OCI-LY7 (cell line): ENCODE results near the gene FRMD1. TPM values are rescaled to one million over a fixed set of nuclear protein-coding genes. Genes with fewer than 3 reads are reported as not detected.

Source experiments
- BruUV-seq: library from RNA; stranded (reverse); fragments of 400-500 nt; replicated peaks from 2 replicates; lab custom pipeline; 2021; lab: Mats Ljungman, UMichigan
- CTCF ChIA-PET: fragments of 300-600 bp; sonication (Branson Sonifier 250); formaldehyde crosslinking; loops from one replicate; lab custom pipeline; 2022; ENCODE audit warnings: antibody characterized with exemption; ENCODE audit not compliant: unreplicated experiment; lab: Charles Lee
- POLR2A ChIA-PET: fragments of 300-600 bp; sonication (Branson Sonifier 250); formaldehyde crosslinking; loops from one replicate; lab custom pipeline; 2022; ENCODE audit warnings: antibody characterized with exemption; lab: Charles Lee
- DNase-seq: peaks from one replicate; pipeline ENCODE4 v3.0.0-alpha.2; 2015; ENCODE audit warnings: low spot score
- H2AFZ ChIP-seq: fragments of 200-600 bp; sonication (generic), shearing (Covaris generic); 2 replicates; pipeline ENCODE4 v1.6.1; 2014; ENCODE audit warnings: mild to moderate bottlenecking, antibody characterized with exemption, low read length, moderate library complexity
- H3K27ac ChIP-seq: fragments of 200-600 bp; sonication (generic); 2 replicates; pipeline ENCODE4 v1.5.1; 2014; ENCODE audit warnings: mixed run types, low read depth, mild to moderate bottlenecking, moderate library complexity, low read length, inconsistent platforms; ENCODE audit not compliant: poor library complexity, severe bottlenecking
- H3K36me3 ChIP-seq: fragments of 200-600 bp; sonication (generic); 2 replicates; pipeline ENCODE4 v1.6.1; 2014; ENCODE audit warnings: mild to moderate bottlenecking, antibody characterized with exemption, low read length, moderate library complexity, mixed read lengths; ENCODE audit not compliant: insufficient read depth
- H3K4me1 ChIP-seq: fragments of 200-600 bp; sonication (generic); 2 replicates; pipeline ENCODE4 v1.5.1; 2014; ENCODE audit warnings: mild to moderate bottlenecking, low read length; ENCODE audit not compliant: insufficient read depth, poor library complexity, severe bottlenecking
- H3K4me2 ChIP-seq: fragments of 200-600 bp; sonication (generic); 2 replicates; pipeline ENCODE4 v1.6.1; 2014; ENCODE audit warnings: mild to moderate bottlenecking, low read length
- H3K4me3 ChIP-seq: fragments of 200-600 bp; sonication (generic); 2 replicates; pipeline ENCODE4 v1.5.1; 2014; ENCODE audit warnings: mild to moderate bottlenecking, low read depth, low read length; ENCODE audit not compliant: poor library complexity, severe bottlenecking
- H3K79me2 ChIP-seq: fragments of 200-600 bp; sonication (generic); 2 replicates; pipeline ENCODE4 v1.6.1; 2016; ENCODE audit warnings: low read depth, mild to moderate bottlenecking, low read length, moderate library complexity, mixed read lengths; ENCODE audit not compliant: insufficient read depth
- H3K9me2 ChIP-seq: fragments of 200-600 bp; sonication (generic); 2 replicates; pipeline ENCODE4 v1.6.1; 2016; ENCODE audit warnings: mild to moderate bottlenecking, low read length, mixed read lengths; ENCODE audit not compliant: insufficient read depth
- H3K9me3 ChIP-seq: fragments of 200-600 bp; sonication (generic); 2 replicates; pipeline ENCODE4 v1.6.1; 2014; ENCODE audit warnings: mild to moderate bottlenecking, mixed run types, low read length, mixed read lengths
- H4K20me1 ChIP-seq: fragments of 200-600 bp; sonication (generic); 2 replicates; pipeline ENCODE4 v1.6.1; 2014; ENCODE audit warnings: mild to moderate bottlenecking, antibody characterized with exemption, low read length, moderate library complexity, mixed read lengths; ENCODE audit not compliant: insufficient read depth
- EZH2phosphoT487 ChIP-seq: fragments of 200-600 bp; sonication (generic); IDR thresholded peaks from 2 replicates; pipeline ENCODE4 v1.6.1; 2018; ENCODE audit warnings: low read depth, borderline replicate concordance, mild to moderate bottlenecking, mixed run types, antibody characterized with exemption, low read length, moderate library complexity, mixed read lengths
- intact Hi-C: fragments of 100-400 bp; cut with micrococcal nuclease; formaldehyde crosslinking; loops from one replicate; pipeline ENCODE4 v1.10.0; 2022; ENCODE audit not compliant: unreplicated experiment
- total RNA-seq, 2 experiments: library from RNA; depleted of rRNA in 1 of 2; stranded (reverse); fragments of >200 nt in 1 of 2; shearing (Covaris generic) in 1 of 2; gene quantifications; 2 replicates each; pipeline ENCODE4 v1.2.3, GENCODE V29; 2014 to 2022
- TF ChIP-seq, protein P1 (sequence below): fragments of 200-600 bp; sonication (generic); conservative IDR thresholded peaks from 2 replicates; pipeline ENCODE4 v1.5.1; 2014; ENCODE audit warnings: mild to moderate bottlenecking, antibody characterized with exemption, low read length, moderate library complexity, mixed read lengths

FRMD1 gene
- total RNA-seq, 2 experiments from 2014 or later = not detected

DNA sequence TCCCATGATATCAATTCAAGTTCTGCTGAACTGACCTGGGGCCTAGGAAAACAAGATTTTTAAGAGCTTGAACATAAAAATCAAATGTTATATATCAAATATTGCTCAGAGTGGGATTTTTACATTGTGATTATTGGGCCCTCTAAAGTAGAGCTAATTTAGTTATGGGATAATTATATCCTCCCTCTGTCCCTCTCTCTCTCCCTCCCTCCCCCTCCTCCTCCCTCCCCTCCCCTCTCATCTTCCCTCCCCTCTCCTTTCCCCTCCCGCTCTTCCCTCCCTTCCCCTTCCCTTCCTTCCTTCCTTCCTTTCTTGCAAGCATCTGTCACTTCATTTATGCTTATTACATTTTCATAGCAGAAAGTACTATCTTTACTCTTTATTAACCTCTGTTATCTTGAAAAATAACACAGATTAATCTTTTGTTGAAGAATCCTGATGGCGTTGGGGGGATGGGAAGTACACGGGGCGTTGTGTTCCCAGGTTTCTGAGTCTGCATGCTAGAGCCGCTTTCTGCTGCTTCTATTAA is 48.7 kb downstream of the FRMD1 start:
- Histone ChIP-seq H3K9me2 (no peaks in the 10 kb centered on the region), H4K20me1 (no peaks in the 10 kb centered on the region), H3K4me3 (no peak overlapping the region), H3K27ac (no peak overlapping the region), H3K79me2 (no peaks in the 10 kb centered on the region), H2AFZ (no peak overlapping the region), H3K36me3 (no peaks in the 10 kb centered on the region), H3K9me3 (no peaks in the 10 kb centered on the region), H3K4me1 (no peaks in the 10 kb centered on the region), H3K4me2 (no peak overlapping the region)
- POLR2A ChIA-PET = interaction anchor here (0.7 kb wide), 1 partner anchor 1040 kb away, joined by 3 read pairs; no protein-coding TSS in a partner anchor
- TF ChIP-seq, protein P1, sequence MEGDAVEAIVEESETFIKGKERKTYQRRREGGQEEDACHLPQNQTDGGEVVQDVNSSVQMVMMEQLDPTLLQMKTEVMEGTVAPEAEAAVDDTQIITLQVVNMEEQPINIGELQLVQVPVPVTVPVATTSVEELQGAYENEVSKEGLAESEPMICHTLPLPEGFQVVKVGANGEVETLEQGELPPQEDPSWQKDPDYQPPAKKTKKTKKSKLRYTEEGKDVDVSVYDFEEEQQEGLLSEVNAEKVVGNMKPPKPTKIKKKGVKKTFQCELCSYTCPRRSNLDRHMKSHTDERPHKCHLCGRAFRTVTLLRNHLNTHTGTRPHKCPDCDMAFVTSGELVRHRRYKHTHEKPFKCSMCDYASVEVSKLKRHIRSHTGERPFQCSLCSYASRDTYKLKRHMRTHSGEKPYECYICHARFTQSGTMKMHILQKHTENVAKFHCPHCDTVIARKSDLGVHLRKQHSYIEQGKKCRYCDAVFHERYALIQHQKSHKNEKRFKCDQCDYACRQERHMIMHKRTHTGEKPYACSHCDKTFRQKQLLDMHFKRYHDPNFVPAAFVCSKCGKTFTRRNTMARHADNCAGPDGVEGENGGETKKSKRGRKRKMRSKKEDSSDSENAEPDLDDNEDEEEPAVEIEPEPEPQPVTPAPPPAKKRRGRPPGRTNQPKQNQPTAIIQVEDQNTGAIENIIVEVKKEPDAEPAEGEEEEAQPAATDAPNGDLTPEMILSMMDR = no peak
- no peak for TF ChIP-seq EZH2phosphoT487
- no peak for DNase-seq
- intact Hi-C loops = no loop called here
- BruUV-seq = no TSS peak
- CTCF ChIA-PET = no interaction called here

DNA sequence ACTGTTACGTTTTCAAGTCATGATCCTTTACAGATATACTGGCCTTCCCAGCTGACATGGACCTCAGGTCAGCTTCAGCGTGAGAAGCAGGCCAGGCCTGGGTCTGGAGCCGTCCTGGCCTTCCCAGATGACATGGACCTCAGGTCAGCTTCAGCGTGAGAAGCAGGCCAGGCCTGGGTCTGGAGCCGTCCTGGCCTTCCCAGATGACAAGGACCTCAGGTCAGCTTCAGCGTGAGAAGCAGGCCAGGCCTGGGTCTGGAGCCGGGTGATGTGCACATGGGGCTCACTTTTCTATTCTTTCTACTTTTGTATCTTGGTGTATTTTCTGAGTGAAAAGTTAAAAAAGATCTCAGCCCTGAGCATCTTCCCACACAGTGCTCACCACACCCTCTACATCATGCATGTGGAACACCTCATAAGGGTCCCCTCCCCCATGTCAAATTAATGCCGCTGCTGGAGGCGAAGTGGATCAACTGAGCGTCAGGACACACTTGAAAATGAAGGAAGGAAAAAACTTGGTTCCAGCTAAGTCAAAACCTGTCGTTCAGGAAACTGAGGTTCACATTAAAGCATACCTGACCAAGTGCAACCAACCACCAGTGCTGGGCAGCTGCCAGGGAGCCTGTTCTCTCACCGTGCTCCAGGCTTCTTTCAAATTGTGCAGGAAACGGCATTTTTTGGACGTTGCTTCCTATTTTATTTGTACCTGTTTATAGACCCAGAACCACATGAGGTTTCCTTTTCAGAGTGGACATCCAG is 49.4 kb downstream of the FRMD1 start:
- no peak for DNase-seq
- no peaks in the 10 kb centered on the region for H3K36me3 ChIP-seq
- no peaks in the 10 kb centered on the region for H3K4me1 ChIP-seq
- no peaks in the 10 kb centered on the region for H3K79me2 ChIP-seq
- no peak overlapping the region for H3K27ac ChIP-seq
- no peaks in the 10 kb centered on the region for H3K9me2 ChIP-seq
- no peaks in the 10 kb centered on the region for H3K9me3 ChIP-seq
- intact Hi-C loops = no loop called here
- H3K4me2 ChIP-seq = no peak overlapping the region
- ChIA-PET CTCF (no interaction called here), POLR2A (no interaction called here)
- no peaks in the 10 kb centered on the region for H4K20me1 ChIP-seq
- H2AFZ ChIP-seq = no peak overlapping the region
- no peak overlapping the region for H3K4me3 ChIP-seq
- TF ChIP-seq, protein P1 = no peak
- no peak for TF ChIP-seq EZH2phosphoT487
- BruUV-seq = no TSS peak

DNA sequence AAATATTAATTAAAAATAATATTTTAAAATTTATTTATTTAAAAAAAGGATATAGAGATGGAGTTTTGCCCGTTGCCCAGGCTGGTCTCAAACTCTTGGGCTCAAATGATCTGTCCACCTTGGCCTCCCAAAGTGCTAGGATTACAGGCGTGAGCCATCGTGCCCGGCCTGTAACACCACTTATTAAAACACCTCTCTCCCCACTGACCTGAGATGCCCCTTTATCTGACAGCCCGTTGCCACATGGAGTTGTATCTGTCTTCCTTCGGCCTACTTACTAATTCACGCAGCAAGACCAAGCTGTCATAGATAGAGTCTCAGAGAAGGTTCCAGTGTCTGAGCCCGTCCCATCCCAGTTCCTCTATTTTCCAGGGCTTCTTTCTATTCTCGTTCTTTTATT is 50.8 kb downstream of the FRMD1 start:
- BruUV-seq = no TSS peak
- Histone ChIP-seq H3K27ac (no peak overlapping the region), H2AFZ (no peak overlapping the region), H3K79me2 (no peaks in the 10 kb centered on the region), H4K20me1 (no peaks in the 10 kb centered on the region), H3K4me3 (no peak overlapping the region), H3K9me3 (no peaks in the 10 kb centered on the region), H3K9me2 (no peaks in the 10 kb centered on the region), H3K4me1 (no peaks in the 10 kb centered on the region), H3K36me3 (no peaks in the 10 kb centered on the region), H3K4me2 (no peak overlapping the region)
- TF ChIP-seq, protein P1 = no peak
- no peak for TF ChIP-seq EZH2phosphoT487
- ChIA-PET POLR2A (interaction anchor here (0.6 kb wide), 1 partner anchor 817 kb away, joined by 5 read pairs; no protein-coding TSS in a partner anchor), CTCF (no interaction called here)
- intact Hi-C loops = no loop called here
- DNase-seq = no peak
